ENCODE data around the gene RPTOR.

Gene RPTOR

GRCh38 chr17:80519091-80519781 is 25.4 kb upstream of the RPTOR start:
- no peak overlapping the region for H3K4me3 ChIP-seq (replicated peaks; ENCODE audit: insufficient read depth, low read length)
- no peak overlapping the region for H3K27ac ChIP-seq (replicated peaks)
- no peak for DNase-seq (ENCODE audit: low read depth in 1 of 2, low spot score in 1 of 2)
- H3K27me3 ChIP-seq (ENCODE audit: insufficient read depth, poor library complexity, severe bottlenecking): no peaks in the 10 kb centered on the region
- TF ChIP-seq REST (IDR thresholded peaks at IDR 0.05; ENCODE audit: insufficient replicate concordance, low read depth): no peak
- no peak for TF ChIP-seq SPI1 (IDR thresholded peaks at IDR 0.05; ENCODE audit: borderline replicate concordance, low read depth)
- no peak for TF ChIP-seq GABPA (IDR thresholded peaks at IDR 0.05; ENCODE audit: low read depth)
- TF ChIP-seq POLR2AphosphoS5 (IDR thresholded peaks at IDR 0.05; ENCODE audit: low read depth): no peak
- TF ChIP-seq, protein P1, sequence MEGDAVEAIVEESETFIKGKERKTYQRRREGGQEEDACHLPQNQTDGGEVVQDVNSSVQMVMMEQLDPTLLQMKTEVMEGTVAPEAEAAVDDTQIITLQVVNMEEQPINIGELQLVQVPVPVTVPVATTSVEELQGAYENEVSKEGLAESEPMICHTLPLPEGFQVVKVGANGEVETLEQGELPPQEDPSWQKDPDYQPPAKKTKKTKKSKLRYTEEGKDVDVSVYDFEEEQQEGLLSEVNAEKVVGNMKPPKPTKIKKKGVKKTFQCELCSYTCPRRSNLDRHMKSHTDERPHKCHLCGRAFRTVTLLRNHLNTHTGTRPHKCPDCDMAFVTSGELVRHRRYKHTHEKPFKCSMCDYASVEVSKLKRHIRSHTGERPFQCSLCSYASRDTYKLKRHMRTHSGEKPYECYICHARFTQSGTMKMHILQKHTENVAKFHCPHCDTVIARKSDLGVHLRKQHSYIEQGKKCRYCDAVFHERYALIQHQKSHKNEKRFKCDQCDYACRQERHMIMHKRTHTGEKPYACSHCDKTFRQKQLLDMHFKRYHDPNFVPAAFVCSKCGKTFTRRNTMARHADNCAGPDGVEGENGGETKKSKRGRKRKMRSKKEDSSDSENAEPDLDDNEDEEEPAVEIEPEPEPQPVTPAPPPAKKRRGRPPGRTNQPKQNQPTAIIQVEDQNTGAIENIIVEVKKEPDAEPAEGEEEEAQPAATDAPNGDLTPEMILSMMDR (IDR thresholded peaks at IDR 0.05; ENCODE audit: insufficient read depth, low read length): no peak

GRCh38 chr17:80520810-80521455 is 23.7 kb upstream of the RPTOR start:
- TF ChIP-seq POLR2AphosphoS5 (IDR thresholded peaks at IDR 0.05; ENCODE audit: low read depth) (no peak), REST (IDR thresholded peaks at IDR 0.05; ENCODE audit: insufficient replicate concordance, low read depth) (no peak), SPI1 (IDR thresholded peaks at IDR 0.05; ENCODE audit: borderline replicate concordance, low read depth) (no peak), GABPA (IDR thresholded peaks at IDR 0.05; ENCODE audit: low read depth) (no peak)
- TF ChIP-seq, protein P1 (IDR thresholded peaks at IDR 0.05; ENCODE audit: insufficient read depth, low read length): no peak
- H3K4me3 ChIP-seq (replicated peaks; ENCODE audit: insufficient read depth, low read length): no peak overlapping the region
- no peaks in the 10 kb centered on the region for H3K27me3 ChIP-seq (ENCODE audit: insufficient read depth, poor library complexity, severe bottlenecking)
- no peak overlapping the region for H3K27ac ChIP-seq (replicated peaks)
- no peak for DNase-seq (ENCODE audit: low read depth in 1 of 2, low spot score in 1 of 2)

GRCh38 chr17:80523054-80523744 is 21.4 kb upstream of the RPTOR start:
- TF ChIP-seq SPI1 (IDR thresholded peaks at IDR 0.05; ENCODE audit: borderline replicate concordance, low read depth) (no peak), POLR2AphosphoS5 (IDR thresholded peaks at IDR 0.05; ENCODE audit: low read depth) (no peak), GABPA (IDR thresholded peaks at IDR 0.05; ENCODE audit: low read depth) (no peak), REST (IDR thresholded peaks at IDR 0.05; ENCODE audit: insufficient replicate concordance, low read depth) (no peak)
- TF ChIP-seq, protein P1 (IDR thresholded peaks at IDR 0.05; ENCODE audit: insufficient read depth, low read length): no peak
- Histone ChIP-seq H3K27ac (replicated peaks) (no peak overlapping the region), H3K27me3 (ENCODE audit: insufficient read depth, poor library complexity, severe bottlenecking) (peaks cover 9% of the 10 kb centered on the region), H3K4me3 (replicated peaks; ENCODE audit: insufficient read depth, low read length) (no peak overlapping the region)
- DNase-seq (ENCODE audit: low read depth in 1 of 2, low spot score in 1 of 2): no peak
